Measurements from ENCODE around the gene AKAP7. TPM values are rescaled to one million over a fixed set of nuclear protein-coding genes. Genes with fewer than 3 reads are reported as not detected.
A peak's percentile ranks its signal among the peaks of the same experiment; 100 is the strongest.

AKAP7 gene
- total RNA-seq, 2 experiments from 2014 or later = 6.2 to 6.5 TPM

GRCh38 chr6:131173680-131174079, 38.4 kb downstream of the AKAP7 start:
- no peak for DNase-seq
- Mint-ChIP-seq H3K27ac (no peak overlapping the region), H3K9me3 (no peaks in the 10 kb centered on the region), H3K4me3 (no peak overlapping the region), H3K4me1 (ENCODE audit: low read depth) (no peaks in the 10 kb centered on the region), H3K36me3 (ENCODE audit: low read depth) (peaks cover 6% of the 10 kb centered on the region), H3K27me3 (no peaks in the 10 kb centered on the region)
- ChIA-PET POLR2A (interaction anchor here (0.9 kb wide), 1 partner anchor 9 kb away, joined by 3 read pairs; no protein-coding TSS in a partner anchor), CTCF (interaction anchor here (1.4 kb wide), 1 partner anchor 59 kb away, joined by 3 read pairs; no protein-coding TSS in a partner anchor)
- intact Hi-C loops (cut with micrococcal nuclease) = no loop called here
- TF ChIP-seq, protein P1, sequence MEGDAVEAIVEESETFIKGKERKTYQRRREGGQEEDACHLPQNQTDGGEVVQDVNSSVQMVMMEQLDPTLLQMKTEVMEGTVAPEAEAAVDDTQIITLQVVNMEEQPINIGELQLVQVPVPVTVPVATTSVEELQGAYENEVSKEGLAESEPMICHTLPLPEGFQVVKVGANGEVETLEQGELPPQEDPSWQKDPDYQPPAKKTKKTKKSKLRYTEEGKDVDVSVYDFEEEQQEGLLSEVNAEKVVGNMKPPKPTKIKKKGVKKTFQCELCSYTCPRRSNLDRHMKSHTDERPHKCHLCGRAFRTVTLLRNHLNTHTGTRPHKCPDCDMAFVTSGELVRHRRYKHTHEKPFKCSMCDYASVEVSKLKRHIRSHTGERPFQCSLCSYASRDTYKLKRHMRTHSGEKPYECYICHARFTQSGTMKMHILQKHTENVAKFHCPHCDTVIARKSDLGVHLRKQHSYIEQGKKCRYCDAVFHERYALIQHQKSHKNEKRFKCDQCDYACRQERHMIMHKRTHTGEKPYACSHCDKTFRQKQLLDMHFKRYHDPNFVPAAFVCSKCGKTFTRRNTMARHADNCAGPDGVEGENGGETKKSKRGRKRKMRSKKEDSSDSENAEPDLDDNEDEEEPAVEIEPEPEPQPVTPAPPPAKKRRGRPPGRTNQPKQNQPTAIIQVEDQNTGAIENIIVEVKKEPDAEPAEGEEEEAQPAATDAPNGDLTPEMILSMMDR (IDR thresholded peaks at IDR 0.05) = no peak
- ATAC-seq = no peak

GRCh38 chr6:131175564-131175963, 40.3 kb downstream of the AKAP7 start:
- CTCF ChIA-PET = no interaction called here
- H3K27ac Mint-ChIP-seq = no peak overlapping the region

DNA sequence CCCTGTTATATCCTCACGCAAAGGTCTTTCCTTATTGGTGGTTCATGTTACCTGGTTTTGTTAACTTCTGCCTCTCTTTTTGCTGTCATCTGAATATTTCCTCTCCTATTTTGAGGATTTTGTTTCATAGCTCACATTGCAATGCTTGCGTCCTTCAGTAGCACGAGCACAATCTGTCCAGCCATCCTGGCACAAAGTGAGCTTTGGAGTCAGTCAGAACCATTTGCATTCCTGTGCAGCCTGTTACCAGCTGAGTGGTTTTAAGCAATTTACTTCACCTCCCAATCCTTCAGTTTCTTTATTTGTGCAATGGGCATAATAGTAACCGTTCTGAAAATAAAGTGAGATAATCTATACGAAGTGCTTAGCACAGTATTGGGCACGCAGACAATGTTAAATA, 42.7 kb downstream of the AKAP7 start:
- no peak for ATAC-seq
- ChIA-PET POLR2A (no interaction called here), CTCF (interaction anchor here (0.8 to 1.5 kb wide), 2 partner anchors 23 to 293 kb away, joined by 3 to 4 read pairs; no protein-coding TSS in a partner anchor)
- intact Hi-C loops (cut with micrococcal nuclease) = no loop called here
- Mint-ChIP-seq H3K4me1 (ENCODE audit: low read depth) (peaks cover 3% of the 10 kb centered on the region), H3K36me3 (ENCODE audit: low read depth) (peaks cover 3% of the 10 kb centered on the region), H3K4me3 (no peak overlapping the region), H3K27me3 (no peaks in the 10 kb centered on the region), H3K9me3 (no peaks in the 10 kb centered on the region), H3K27ac (no peak overlapping the region)
- no peak for DNase-seq
- TF ChIP-seq, protein P1 (IDR thresholded peaks at IDR 0.05) = no peak

More at GRCh38 chr6:131175564-131175963, 40.3 kb downstream of the AKAP7 start:
- POLR2A ChIA-PET = no interaction called here
- Mint-ChIP-seq H3K36me3 (ENCODE audit: low read depth) (peaks cover 3% of the 10 kb centered on the region), H3K9me3 (no peaks in the 10 kb centered on the region), H3K4me1 (ENCODE audit: low read depth) (no peaks in the 10 kb centered on the region), H3K4me3 (no peak overlapping the region), H3K27me3 (no peaks in the 10 kb centered on the region)
- ATAC-seq = no peak
- intact Hi-C loops (cut with micrococcal nuclease) = no loop called here
- no peak for DNase-seq
- TF ChIP-seq, protein P1 (IDR thresholded peaks at IDR 0.05) = no peak

- Mint-ChIP-seq H3K4me1 (ENCODE audit: low read depth) (peaks cover 9% of the 10 kb centered on the region), H3K4me3 (no peak overlapping the region), H3K36me3 (ENCODE audit: low read depth) (peaks cover 7% of the 10 kb centered on the region), H3K27ac (peak overlapping the region; percentile 55), H3K27me3 (no peaks in the 10 kb centered on the region), H3K9me3 (no peaks in the 10 kb centered on the region)
- ChIA-PET CTCF (interaction anchor here (0.6 to 3.3 kb wide), 23 partner anchors 8 to 445 kb away, joined by 3 to 42 read pairs (median 4); partner anchors contain the start of gene MED23), POLR2A (interaction anchor here (0.6 to 1.0 kb wide), 4 partner anchors 9 to 354 kb away, joined by 3 read pairs; no protein-coding TSS in a partner anchor)
- DNase-seq (peak; percentile 33), ATAC-seq (peak; percentile 66)
- TF ChIP-seq, protein P1 (IDR thresholded peaks at IDR 0.05) = peak; percentile 58
- intact Hi-C loops (cut with micrococcal nuclease) = loop anchor here (1.0 kb wide), 1 partner anchor 351 kb away; no protein-coding TSS in a partner anchor
These were observed 47.7 kb downstream of the AKAP7 start for GRCh38 chr6:131182991-131183425.

- POLR2A ChIA-PET = interaction anchor here (0.6 to 1.0 kb wide), 3 partner anchors 10 to 354 kb away, joined by 3 read pairs; no protein-coding TSS in a partner anchor
- CTCF ChIA-PET = interaction anchor here (0.7 to 3.3 kb wide), 14 partner anchors 10 to 445 kb away, joined by 3 to 42 read pairs (median 5); partner anchors contain the start of gene MED23
- peaks cover 9% of the 10 kb centered on the region for H3K4me1 Mint-ChIP-seq (ENCODE audit: low read depth)
- peak overlapping the region; percentile 55 for H3K27ac Mint-ChIP-seq
- H3K27me3 Mint-ChIP-seq = no peaks in the 10 kb centered on the region
- ATAC-seq (no peak), DNase-seq (no peak)
- no peak overlapping the region for H3K4me3 Mint-ChIP-seq
- H3K36me3 Mint-ChIP-seq (ENCODE audit: low read depth) = peaks cover 7% of the 10 kb centered on the region
- H3K9me3 Mint-ChIP-seq = no peaks in the 10 kb centered on the region
- TF ChIP-seq, protein P1 (IDR thresholded peaks at IDR 0.05) = no peak
- intact Hi-C loops (cut with micrococcal nuclease) = loop anchor here (1.0 kb wide), 1 partner anchor 351 kb away; no protein-coding TSS in a partner anchor
These were observed 48.3 kb downstream of the AKAP7 start for GRCh38 chr6:131183427-131184095.

All from activated CD8-positive, alpha-beta T cell treated with anti-CD3 and anti-CD28 coated beads for 36 hours (primary cell).